Activated CD8-positive, alpha-beta memory T cell treated with anti-CD3 and anti-CD28 coated beads, Interleukin-2, amount 10 ng/mL, durations not matched to agents 7 days and 5 days (primary cell): ENCODE measurements around the gene STK11. TPM values are rescaled to one million over a fixed set of nuclear protein-coding genes. Genes with fewer than 3 reads are reported as not detected.
A peak's percentile ranks its signal among the peaks of the same experiment; 100 is the strongest.

ENCODE experiments used
- ATAC-seq: fragments of 150-1000 bp; cut with Tn5 transposase; one replicate; pipeline ENCODE4 v1.10.0; 2021; ENCODE audit warnings: moderate library complexity
- CTCF ChIA-PET: fragments of 350-600 bp; sonication (Branson Sonifier 250); formaldehyde crosslinking; loops from one replicate; lab custom pipeline; 2021; ENCODE audit warnings: antibody characterized with exemption; lab: Charles Lee
- DNase-seq: peaks from one replicate; pipeline ENCODE4 v3.0.0-alpha.2; 2020
- H3K27ac Mint-ChIP-seq: one replicate; pipeline ENCODE4 v1.8.0; 2021; ENCODE audit warnings: mild to moderate bottlenecking, mixed read lengths
- H3K27me3 Mint-ChIP-seq: one replicate; pipeline ENCODE4 v1.8.0; 2021; ENCODE audit warnings: mixed read lengths
- H3K36me3 Mint-ChIP-seq: one replicate; pipeline ENCODE4 v1.8.0; 2021; ENCODE audit warnings: mild to moderate bottlenecking, mixed read lengths
- H3K4me1 Mint-ChIP-seq: one replicate; pipeline ENCODE4 v1.8.0; 2021; ENCODE audit warnings: mixed read lengths
- H3K4me3 Mint-ChIP-seq: one replicate; pipeline ENCODE4 v1.8.0; 2021; ENCODE audit warnings: mild to moderate bottlenecking, moderate library complexity, mixed read lengths
- H3K9me3 Mint-ChIP-seq: one replicate; pipeline ENCODE4 v1.8.0; 2022; ENCODE audit warnings: low read depth, mixed read lengths
- total RNA-seq, 2 experiments: library from RNA; stranded (reverse); gene quantifications; one replicate each; pipeline ENCODE4 v1.2.3, GENCODE V29; 2021

Gene STK11
- total RNA-seq, 2 experiments from 2014 or later = 76.7 to 80.5 TPM

GRCh38 chr19:1274081-1274851 is 68.7 kb downstream of the STK11 start:
- peak overlapping the region; percentile 55 for H3K4me3 Mint-ChIP-seq
- H3K27ac Mint-ChIP-seq = peak overlapping the region; percentile 64
- H3K36me3 Mint-ChIP-seq = peaks cover 46% of the 10 kb centered on the region
- H3K4me1 Mint-ChIP-seq = peaks cover 56% of the 10 kb centered on the region
- no peak for DNase-seq
- no peak for ATAC-seq
- H3K9me3 Mint-ChIP-seq = no peaks in the 10 kb centered on the region
- CTCF ChIA-PET = interaction anchor here (0.6 to 4.3 kb wide), 4 partner anchors 14 to 31 kb away, joined by 3 to 32 read pairs (median 4); no protein-coding TSS in a partner anchor
- H3K27me3 Mint-ChIP-seq = no peaks in the 10 kb centered on the region

GRCh38 chr19:1274852-1275259 is 69.3 kb downstream of the STK11 start:
- ATAC-seq (no peak), DNase-seq (no peak)
- Mint-ChIP-seq H3K4me3 (peak overlapping the region; percentile 55), H3K4me1 (peaks cover 59% of the 10 kb centered on the region), H3K27ac (peak overlapping the region; percentile 64), H3K27me3 (no peaks in the 10 kb centered on the region), H3K9me3 (no peaks in the 10 kb centered on the region), H3K36me3 (peaks cover 48% of the 10 kb centered on the region)
- CTCF ChIA-PET = interaction anchor here (1.0 to 4.3 kb wide), 7 partner anchors 9 to 34 kb away, joined by 3 to 32 read pairs (median 4); no protein-coding TSS in a partner anchor

GRCh38 chr19:1275260-1275975 is 69.8 kb downstream of the STK11 start, which contains the start of gene FAM174C:
FAM174C (plus strand) TSS chr19:1275530; CDS start chr19:1275550, 20 bp downstream.
- ATAC-seq = peak; percentile 87
- Mint-ChIP-seq H3K4me3 (peak within 1 kb of the TSS; percentile 74), H3K4me1 (peaks cover 56% of the 10 kb centered on the region), H3K27ac (peak within 1 kb of the TSS; percentile 88), H3K27me3 (no peaks in the 10 kb centered on the region), H3K36me3 (peaks cover 43% of the 10 kb centered on the region), H3K9me3 (no peaks in the 10 kb centered on the region)
- CTCF ChIA-PET = interaction anchor here (1.0 to 1.5 kb wide), 5 partner anchors 9 to 35 kb away, joined by 3 to 16 read pairs (median 4); no protein-coding TSS in a partner anchor
- peak; percentile 98 for DNase-seq

- CTCF ChIA-PET = interaction anchor here (0.6 to 1.5 kb wide), 4 partner anchors 10 to 517 kb away, joined by 3 to 12 read pairs (median 4); no protein-coding TSS in a partner anchor
- ATAC-seq (no peak), DNase-seq (no peak)
- peak overlapping the region; percentile 88 for H3K27ac Mint-ChIP-seq
- no peaks in the 10 kb centered on the region for H3K9me3 Mint-ChIP-seq
- H3K36me3 Mint-ChIP-seq = peaks cover 37% of the 10 kb centered on the region
- peaks cover 50% of the 10 kb centered on the region for H3K4me1 Mint-ChIP-seq
- peak overlapping the region; percentile 74 for H3K4me3 Mint-ChIP-seq
- H3K27me3 Mint-ChIP-seq = no peaks in the 10 kb centered on the region
Observed at GRCh38 chr19:1275976-1276627, 70.5 kb downstream of the STK11 start.

- H3K27me3 Mint-ChIP-seq = no peaks in the 10 kb centered on the region
- H3K27ac Mint-ChIP-seq = peak overlapping the region; percentile 88
- no peak for ATAC-seq
- peaks cover 31% of the 10 kb centered on the region for H3K36me3 Mint-ChIP-seq
- no peaks in the 10 kb centered on the region for H3K9me3 Mint-ChIP-seq
- DNase-seq = peak; percentile 62
- peaks cover 44% of the 10 kb centered on the region for H3K4me1 Mint-ChIP-seq
- CTCF ChIA-PET = interaction anchor here (0.6 to 5.1 kb wide), 3 partner anchors 30 to 517 kb away, joined by 3 to 40 read pairs (median 3); no protein-coding TSS in a partner anchor
- H3K4me3 Mint-ChIP-seq = peak overlapping the region; percentile 74
Observed at GRCh38 chr19:1276628-1277022, 71.0 kb downstream of the STK11 start.

GRCh38 chr19:1277061-1277460 is 71.5 kb downstream of the STK11 start:
- Mint-ChIP-seq H3K27me3 (no peaks in the 10 kb centered on the region), H3K36me3 (peaks cover 27% of the 10 kb centered on the region), H3K4me3 (peak overlapping the region; percentile 74), H3K4me1 (peaks cover 40% of the 10 kb centered on the region), H3K9me3 (no peaks in the 10 kb centered on the region), H3K27ac (peak overlapping the region; percentile 88)
- ATAC-seq (no peak), DNase-seq (no peak)
- CTCF ChIA-PET = interaction anchor here (0.9 to 5.1 kb wide), 3 partner anchors 33 to 160 kb away, joined by 3 to 40 read pairs (median 7); no protein-coding TSS in a partner anchor

Other genes with a start within 250 kb of the STK11 start
- gene WDR18, start 221.4 kb upstream of the STK11 start, total RNA-seq = 10 to 100 TPM; 64.5 to 87.9 TPM
- not detected for gene GRIN3B, start 205.4 kb upstream of the STK11 start, total RNA-seq
- 100 to 1,000 TPM; 172 to 212 TPM for gene TMEM259, start 184.7 kb upstream of the STK11 start, total RNA-seq
- gene RNU6-2, start 184.3 kb upstream of the STK11 start, total RNA-seq = not detected
- gene CNN2, start 179.2 kb upstream of the STK11 start, total RNA-seq = 100 to 1,000 TPM; 295 to 296 TPM
- gene ABCA7, start 165.7 kb upstream of the STK11 start, total RNA-seq = 10 to 100 TPM; 62.7 to 72.9 TPM
- 100 to 1,000 TPM; 361 to 481 TPM for gene ARHGAP45, start 138.6 kb upstream of the STK11 start, total RNA-seq
- 100 to 1,000 TPM; 173 to 206 TPM for gene POLR2E, start 110.4 kb upstream of the STK11 start, total RNA-seq
- gene GPX4, start 101.8 kb upstream of the STK11 start, total RNA-seq = 100 to 1,000 TPM; 143 to 217 TPM
- gene SBNO2, start 31.5 kb upstream of the STK11 start, total RNA-seq = 10 to 100 TPM; 50.6 to 74.7 TPM
- gene CBARP, start 32.2 kb downstream of the STK11 start, total RNA-seq = under 1 TPM; 0.29 to 0.52 TPM
- 100 to 1,000 TPM; 190 to 221 TPM for gene ATP5F1D, start 36.0 kb downstream of the STK11 start, total RNA-seq
- 10 to 100 TPM; 73.3 to 88.6 TPM for gene MIDN, start 42.8 kb downstream of the STK11 start, total RNA-seq
- 100 to 1,000 TPM; 189 to 210 TPM for gene CIRBP, start 63.6 kb downstream of the STK11 start, total RNA-seq
- 10 to 100 TPM; 54.7 to 60.3 TPM for gene FAM174C, start 69.8 kb downstream of the STK11 start, total RNA-seq
- not detected for gene EFNA2, start 80.1 kb downstream of the STK11 start, total RNA-seq
- 100 to 1,000 TPM; 124 to 135 TPM for gene NDUFS7, start 178.1 kb downstream of the STK11 start, total RNA-seq
- gene GAMT, start 195.8 kb downstream of the STK11 start, total RNA-seq = 10 to 100 TPM; 19.3 to 20.4 TPM
- 100 to 1,000 TPM; 275 to 283 TPM for gene DAZAP1, start 201.8 kb downstream of the STK11 start, total RNA-seq
- gene RPS15, start 232.6 kb downstream of the STK11 start, total RNA-seq = 1,000 to 10,000 TPM; 1,331 to 1,537 TPM
- under 1 TPM; 0.03 to 0.12 TPM for gene APC2, start 244.3 kb downstream of the STK11 start, total RNA-seq